ENCODE measurements around the gene UBE2L3.
A peak's percentile ranks its signal among the peaks of the same experiment; 100 is the strongest.

The UBE2L3 gene

GRCh38 chr22:21646608-21647590, 79.4 kb downstream of the UBE2L3 start:
- peak; percentile 62 for DNase-seq (ENCODE audit: low read depth)

GRCh38 chr22:21650280-21650679, 82.8 kb downstream of the UBE2L3 start:
- no peak for DNase-seq (ENCODE audit: low read depth)

- no peak for DNase-seq (ENCODE audit: low read depth)
Observed at GRCh38 chr22:21650823-21651520, 83.5 kb downstream of the UBE2L3 start.

- DNase-seq (ENCODE audit: low read depth): no peak
Observed at GRCh38 chr22:21651521-21652009, 84.1 kb downstream of the UBE2L3 start.

GRCh38 chr22:21652010-21652546, 84.6 kb downstream of the UBE2L3 start:
- DNase-seq (ENCODE audit: low read depth): peak; percentile 78

- DNase-seq (ENCODE audit: low read depth): no peak
Observed at GRCh38 chr22:21652547-21653545, 85.3 kb downstream of the UBE2L3 start.

GRCh38 chr22:21657020-21657359, 89.5 kb downstream of the UBE2L3 start:
- DNase-seq (ENCODE audit: low read depth): no peak

GRCh38 chr22:21657360-21658032, 90.0 kb downstream of the UBE2L3 start:
- no peak for DNase-seq (ENCODE audit: low read depth)

- no peak for DNase-seq (ENCODE audit: low read depth)
Observed at GRCh38 chr22:21659864-21660525, 92.5 kb downstream of the UBE2L3 start.

GRCh38 chr22:21660904-21661303, 93.4 kb downstream of the UBE2L3 start:
- DNase-seq (ENCODE audit: low read depth): no peak

- no peak for DNase-seq (ENCODE audit: low read depth)
Observed at GRCh38 chr22:21661991-21662390, 94.5 kb downstream of the UBE2L3 start.

- no peak for DNase-seq (ENCODE audit: low read depth)
Observed at GRCh38 chr22:21663738-21664137, 96.2 kb downstream of the UBE2L3 start.

GRCh38 chr22:21665047-21665851, 97.7 kb downstream of the UBE2L3 start:
- no peak for DNase-seq (ENCODE audit: low read depth)

GRCh38 chr22:21666786-21667185, 99.3 kb downstream of the UBE2L3 start:
- no peak for DNase-seq (ENCODE audit: low read depth)

GRCh38 chr22:21669026-21669425, 101.5 kb downstream of the UBE2L3 start:
- DNase-seq (ENCODE audit: low read depth): no peak

GRCh38 chr22:21672107-21672629, 104.7 kb downstream of the UBE2L3 start:
- DNase-seq (ENCODE audit: low read depth): no peak
